AG09309 (cell line): ENCODE data around the gene FOXG1.

Experiments used
- DNase-seq: peaks from one replicate; pipeline ENCODE4 v3.0.0-alpha.2; 2010; ENCODE audit warnings: low read depth
- H3K4me3 ChIP-seq: 2 replicates; pipeline ENCODE4 v1.5.1; 2011; ENCODE audit warnings: mild to moderate bottlenecking, low read depth, low read length, moderate library complexity; ENCODE audit not compliant: control insufficient read depth
- CTCF ChIP-seq: IDR thresholded peaks from 2 replicates; pipeline ENCODE4 v1.5.1; 2011; ENCODE audit warnings: mild to moderate bottlenecking, low read depth, low read length, inconsistent platforms; ENCODE audit not compliant: insufficient read depth, control insufficient read depth; ENCODE audit errors: missing control alignments

FOXG1 gene

GRCh38 chr14:28756884-28757570 lies 9.6 kb upstream of the FOXG1 start:
- peak; percentile 67 for TF ChIP-seq CTCF
- DNase-seq, result no peak

GRCh38 chr14:28757786-28758185 lies 8.8 kb upstream of the FOXG1 start:
- no peak for DNase-seq
- no peak overlapping the region for H3K4me3 ChIP-seq
- TF ChIP-seq CTCF, result no peak

More at GRCh38 chr14:28756884-28757570, 9.6 kb upstream of the FOXG1 start:
- H3K4me3 ChIP-seq, result no peak overlapping the region

GRCh38 chr14:28758253-28758884 lies 8.2 kb upstream of the FOXG1 start:
- no peak for DNase-seq
- TF ChIP-seq CTCF, result no peak

GRCh38 chr14:28758885-28759652 lies 7.5 kb upstream of the FOXG1 start:
- TF ChIP-seq CTCF, result no peak
- DNase-seq, result no peak
- peak overlapping the region; percentile 17; the same call in 1 of the 2 replicates for H3K4me3 ChIP-seq

More at GRCh38 chr14:28758253-28758884, 8.2 kb upstream of the FOXG1 start:
- no peak overlapping the region for H3K4me3 ChIP-seq

GRCh38 chr14:28759653-28760313 lies 6.8 kb upstream of the FOXG1 start:
- no peak overlapping the region for H3K4me3 ChIP-seq
- no peak for TF ChIP-seq CTCF
- DNase-seq, result no peak

- no peak for DNase-seq
- TF ChIP-seq CTCF, result no peak
- no peak overlapping the region for H3K4me3 ChIP-seq
These were observed 6.1 kb upstream of the FOXG1 start for GRCh38 chr14:28760431-28760996.
